ENCODE data around the gene TMEM115.

Gene TMEM115

DNA sequence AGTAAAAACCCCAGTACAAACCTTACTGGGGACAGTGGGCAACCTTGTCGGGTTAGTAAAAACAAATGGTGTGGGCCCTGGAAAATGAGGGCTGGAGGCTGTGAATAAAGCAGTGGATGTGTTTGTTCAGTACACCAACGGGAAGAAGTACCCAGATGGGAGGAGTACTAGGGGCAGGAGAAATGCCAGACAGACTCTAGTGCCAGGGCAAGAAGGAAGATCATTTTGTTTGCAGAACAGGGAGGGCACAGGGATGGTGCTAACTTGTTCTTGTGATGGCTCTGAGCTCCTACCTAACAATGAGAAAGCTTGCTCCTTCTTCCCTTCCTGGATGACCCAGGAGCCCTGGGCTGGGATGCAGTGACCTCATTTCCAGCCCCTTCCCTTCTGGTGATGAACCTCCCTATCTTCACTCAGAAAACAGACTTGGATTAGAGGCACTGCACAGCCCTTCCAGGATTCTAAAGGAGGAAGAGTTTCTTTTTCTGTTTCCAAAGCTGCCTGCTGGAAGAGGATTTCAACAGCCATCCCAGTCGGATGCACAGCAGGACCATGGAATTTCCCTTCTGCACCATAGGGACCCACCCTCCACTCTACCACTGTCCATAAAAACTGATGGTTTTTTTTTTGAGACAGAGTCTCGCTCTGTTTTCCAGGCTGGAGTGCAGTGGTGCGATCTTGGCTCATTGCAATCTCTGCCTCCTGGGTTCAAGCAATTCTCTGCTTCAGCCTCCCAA lies 24.8 kb downstream of the TMEM115 start:
- DNase-seq (ENCODE audit: low read depth in 2 of 3, low spot score in 2 of 3), result no peak

DNA sequence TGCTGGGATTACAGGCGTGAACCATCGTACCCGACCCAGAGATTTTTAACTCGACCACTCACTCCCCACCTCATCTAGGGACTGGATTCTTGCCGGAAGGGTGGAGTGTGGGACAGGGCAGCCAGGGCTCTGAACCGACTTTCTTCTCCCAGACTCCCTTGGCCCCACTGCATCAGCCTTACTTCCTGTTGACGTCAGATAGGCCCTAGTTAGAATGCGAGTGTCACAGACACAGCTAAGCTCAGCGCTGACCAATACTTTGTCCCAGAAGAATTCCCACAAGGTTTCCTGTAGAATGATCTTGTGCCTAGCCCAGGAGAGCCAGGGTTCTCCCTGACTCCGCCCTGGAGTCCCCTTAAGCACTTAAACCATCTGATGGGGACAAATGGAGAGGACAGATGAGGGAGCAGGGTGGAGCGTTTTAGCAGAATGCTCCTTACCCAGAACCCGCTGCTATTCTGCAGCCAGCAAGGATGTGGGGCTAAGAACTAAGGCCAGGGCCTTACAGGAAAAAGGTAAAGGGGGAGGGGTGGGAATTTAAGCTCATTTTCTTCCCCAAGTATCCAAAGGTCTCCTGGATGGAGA lies 25.5 kb downstream of the TMEM115 start:
- no peak for DNase-seq (ENCODE audit: low read depth in 2 of 3, low spot score in 2 of 3)

DNA sequence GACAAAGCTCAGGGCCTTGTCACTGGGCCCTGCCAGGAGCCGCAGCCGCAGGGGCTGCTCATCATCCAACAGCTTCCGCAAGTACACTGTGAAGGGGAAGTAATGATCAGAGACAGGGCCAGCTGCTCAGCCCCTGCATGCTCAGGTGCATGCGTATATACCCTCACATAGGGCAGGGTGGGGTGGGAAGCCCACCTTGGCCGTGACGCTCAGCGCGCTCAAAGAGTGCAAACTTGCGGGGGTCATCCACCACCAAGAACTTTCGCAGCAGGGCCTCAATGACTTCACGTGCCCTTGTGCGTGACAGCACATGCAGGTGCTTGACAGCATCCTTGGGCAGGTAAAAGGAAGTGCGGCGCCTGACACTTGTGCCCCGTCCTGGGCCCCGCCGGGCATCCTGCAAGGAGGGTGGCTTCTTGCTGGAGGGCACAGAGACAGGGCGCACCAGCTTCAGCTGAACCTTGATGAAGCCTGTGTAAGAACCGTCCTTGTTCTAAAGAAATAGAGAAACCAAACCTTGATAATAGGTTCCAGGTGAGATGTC lies 27.9 kb downstream of the TMEM115 start:
- no peak for DNase-seq (ENCODE audit: low read depth in 2 of 3, low spot score in 2 of 3)

DNA sequence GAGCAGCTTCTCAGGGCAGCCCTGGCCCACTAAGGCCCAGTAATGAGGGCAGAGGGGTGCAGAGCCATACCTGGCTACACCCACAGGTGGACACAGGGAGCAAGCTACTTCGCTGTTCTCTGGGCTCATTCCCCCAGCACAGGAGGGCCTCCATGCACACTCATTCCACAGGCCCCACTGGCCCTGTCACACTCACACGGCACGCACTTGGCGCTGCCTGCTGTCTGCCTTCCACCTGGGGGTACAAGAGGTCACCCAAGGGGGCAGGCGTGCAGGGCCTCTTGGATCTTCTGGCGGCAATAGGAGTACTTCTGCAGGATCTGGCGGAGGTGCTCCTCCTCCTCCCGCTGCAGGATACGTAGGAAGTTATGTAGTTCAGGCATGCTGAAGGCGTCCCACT lies 29.0 kb downstream of the TMEM115 start:
- DNase-seq (ENCODE audit: low read depth in 2 of 3, low spot score in 2 of 3), result no peak

DNA sequence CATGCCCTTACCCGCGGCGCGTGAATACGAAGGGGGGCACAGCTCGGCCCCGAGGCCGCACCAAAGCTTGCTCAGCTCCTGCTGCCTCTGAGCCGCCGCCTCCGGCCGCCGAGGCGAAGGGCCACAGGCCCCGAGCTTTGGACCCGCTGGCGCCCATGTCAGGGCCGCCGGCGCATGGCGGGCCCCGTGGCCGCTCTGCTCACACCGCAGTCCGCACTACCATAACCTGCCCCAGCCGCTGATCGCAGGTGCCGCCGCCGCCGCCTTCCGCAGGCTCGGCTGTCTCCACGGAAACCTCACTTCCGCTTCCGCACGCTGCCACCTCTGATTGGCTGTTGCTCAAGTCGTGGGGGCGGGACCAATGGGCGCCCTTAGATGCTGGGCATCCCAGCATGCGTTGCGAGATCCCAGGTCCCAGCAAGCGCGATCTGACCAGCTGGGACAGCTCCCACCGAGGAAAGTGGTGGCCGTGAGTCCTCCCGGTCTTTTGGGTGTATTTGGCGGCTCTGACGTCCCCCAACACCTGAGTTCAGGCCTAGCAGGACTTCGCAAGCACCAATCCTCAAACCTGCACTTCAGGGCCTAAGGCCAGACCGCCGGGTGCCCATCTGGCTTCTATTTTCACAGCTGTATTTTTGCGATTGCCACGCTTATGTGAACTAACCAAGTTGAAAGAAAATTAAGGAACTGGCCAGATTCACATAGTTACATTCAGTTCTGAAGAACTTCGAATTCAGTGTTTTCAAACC lies 31.2 kb downstream of the TMEM115 start, which contains the start of gene TUSC2:
Gene TUSC2, minus strand, starts transcription at position 281 of the 749 bp plus-strand sequence. Its CDS starts 124 bp downstream, at position 157.
- peak; percentile 81 to 88 (median 82) for DNase-seq (ENCODE audit: low read depth in 2 of 3, low spot score in 2 of 3)

DNA sequence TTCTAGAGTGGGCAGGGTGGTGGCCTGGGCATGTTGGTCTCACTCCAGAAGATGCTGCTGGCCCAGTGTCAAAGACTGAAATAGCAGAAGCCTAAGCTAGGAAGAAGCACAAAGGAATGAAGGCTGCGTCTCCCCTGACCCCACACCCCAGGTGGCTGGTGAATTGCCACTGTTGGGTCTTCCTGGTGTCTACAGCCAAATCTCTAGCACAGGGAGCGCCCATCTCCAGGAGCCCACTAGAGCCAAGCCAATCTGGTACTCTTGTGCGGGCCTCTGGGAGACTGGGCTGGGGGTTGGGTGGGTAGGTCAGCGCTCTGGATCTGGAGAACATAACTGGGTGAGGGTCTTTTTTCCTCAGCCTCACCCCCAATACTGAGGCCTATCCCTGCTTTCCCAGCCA lies 32.2 kb downstream of the TMEM115 start:
- DNase-seq (ENCODE audit: low read depth in 2 of 3, low spot score in 2 of 3), result no peak

DNA sequence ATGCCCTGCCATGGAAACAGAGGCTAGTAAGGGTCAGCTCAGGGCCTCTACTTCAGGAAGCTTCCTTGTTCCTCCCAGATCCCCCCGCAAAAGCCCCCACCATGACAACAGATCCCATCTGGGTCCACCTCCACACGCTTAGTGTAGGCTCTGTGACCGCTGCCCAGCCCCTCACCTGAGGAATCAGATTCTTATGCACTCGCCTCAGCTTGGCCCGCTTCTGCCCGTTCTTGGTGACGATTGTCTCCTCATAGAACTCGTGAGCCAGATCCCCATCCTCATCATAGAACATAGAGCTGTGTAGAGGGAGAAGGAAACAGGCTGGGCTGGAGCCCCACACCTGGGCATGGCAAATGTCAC lies 33.2 kb downstream of the TMEM115 start:
- DNase-seq (ENCODE audit: low read depth in 2 of 3, low spot score in 2 of 3), result no peak

DNA sequence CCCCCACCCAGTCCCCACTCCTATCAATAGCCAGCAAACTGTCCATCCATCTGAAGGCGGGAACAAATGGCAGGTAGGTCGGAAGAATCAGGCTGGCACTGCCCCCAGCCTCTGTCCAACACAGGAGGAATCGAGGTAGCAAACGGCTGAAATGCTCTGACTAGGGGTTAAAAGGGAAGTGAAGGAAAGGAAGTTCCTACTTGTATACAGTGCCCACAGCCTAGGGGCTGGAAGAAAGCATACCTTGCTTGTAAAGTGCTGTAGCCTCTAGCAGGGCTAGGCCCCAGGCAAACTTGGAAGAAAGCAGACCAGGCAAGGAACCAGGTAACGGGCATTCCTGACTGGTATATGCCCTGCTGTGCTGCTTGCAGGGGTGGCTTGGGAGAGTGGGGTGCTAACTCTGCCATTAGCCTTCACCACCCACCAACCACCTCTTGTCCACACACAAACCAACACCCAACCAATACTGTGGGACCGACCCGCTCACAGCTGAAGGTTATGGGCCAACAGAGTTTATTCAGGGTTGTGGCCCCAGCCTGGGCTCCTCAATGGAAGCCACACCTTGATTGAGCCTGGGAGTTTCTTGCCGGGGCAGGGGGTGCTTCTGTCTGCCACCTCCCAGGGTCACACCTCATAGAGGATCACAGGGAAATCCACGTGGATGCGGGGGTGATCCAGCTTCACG lies 33.7 kb downstream of the TMEM115 start:
- no peak for DNase-seq (ENCODE audit: low read depth in 2 of 3, low spot score in 2 of 3)

DNA sequence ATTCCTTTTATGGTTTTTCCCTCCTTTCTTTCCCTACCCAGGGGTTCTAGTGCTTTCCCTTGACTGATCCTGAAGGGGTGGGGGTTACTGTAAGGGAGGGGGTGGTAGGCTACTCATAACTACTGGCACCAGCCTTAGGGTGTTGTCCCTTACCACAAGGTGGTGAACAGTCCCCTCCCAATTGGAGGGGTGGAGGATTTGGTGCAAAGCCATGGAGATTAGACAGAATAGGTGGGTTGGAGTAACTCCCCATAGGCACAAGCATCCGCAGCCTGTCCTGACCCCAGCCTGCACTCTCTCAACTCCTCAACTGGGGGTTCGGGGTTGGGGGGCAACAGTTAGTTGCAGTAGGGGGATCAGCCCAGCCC lies 34.2 kb downstream of the TMEM115 start:
- DNase-seq (ENCODE audit: low read depth in 2 of 3, low spot score in 2 of 3), result no peak

DNA sequence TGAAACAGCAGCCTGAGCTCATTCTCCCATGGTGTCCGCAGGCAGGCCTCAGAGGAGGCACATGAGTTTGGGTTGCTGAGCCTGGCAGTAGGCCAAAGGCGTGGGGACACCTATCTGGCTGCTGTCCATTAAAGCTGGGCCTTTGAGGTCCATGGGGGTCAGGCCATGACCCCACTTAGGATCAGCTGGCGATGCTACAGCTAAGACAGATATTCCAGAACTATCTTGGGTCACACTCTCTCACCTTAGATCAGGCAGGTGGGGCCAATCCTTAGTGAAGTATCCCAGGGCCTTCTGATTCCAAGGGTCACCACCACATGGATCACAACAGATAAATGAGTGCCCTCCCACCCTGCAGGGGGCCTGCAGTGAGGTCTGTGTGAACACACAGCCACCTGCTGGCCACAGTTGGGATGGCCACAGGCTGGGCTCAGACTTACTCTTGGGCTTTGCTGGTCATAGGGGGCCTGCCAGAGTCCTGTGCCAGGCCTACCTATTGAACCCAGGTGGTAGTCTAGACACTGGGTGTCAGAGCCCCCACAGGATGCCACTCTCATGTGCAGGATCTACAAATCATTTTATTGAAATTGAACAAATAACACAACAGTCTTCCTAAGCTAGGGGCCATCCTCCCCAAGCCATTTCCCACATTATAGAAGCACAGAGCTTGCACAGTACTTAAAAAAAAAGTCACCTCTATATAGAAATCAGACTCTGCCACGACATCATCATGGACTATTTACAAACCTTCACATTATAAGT lies 34.8 kb downstream of the TMEM115 start:
- no peak for DNase-seq (ENCODE audit: low read depth in 2 of 3, low spot score in 2 of 3)

DNA sequence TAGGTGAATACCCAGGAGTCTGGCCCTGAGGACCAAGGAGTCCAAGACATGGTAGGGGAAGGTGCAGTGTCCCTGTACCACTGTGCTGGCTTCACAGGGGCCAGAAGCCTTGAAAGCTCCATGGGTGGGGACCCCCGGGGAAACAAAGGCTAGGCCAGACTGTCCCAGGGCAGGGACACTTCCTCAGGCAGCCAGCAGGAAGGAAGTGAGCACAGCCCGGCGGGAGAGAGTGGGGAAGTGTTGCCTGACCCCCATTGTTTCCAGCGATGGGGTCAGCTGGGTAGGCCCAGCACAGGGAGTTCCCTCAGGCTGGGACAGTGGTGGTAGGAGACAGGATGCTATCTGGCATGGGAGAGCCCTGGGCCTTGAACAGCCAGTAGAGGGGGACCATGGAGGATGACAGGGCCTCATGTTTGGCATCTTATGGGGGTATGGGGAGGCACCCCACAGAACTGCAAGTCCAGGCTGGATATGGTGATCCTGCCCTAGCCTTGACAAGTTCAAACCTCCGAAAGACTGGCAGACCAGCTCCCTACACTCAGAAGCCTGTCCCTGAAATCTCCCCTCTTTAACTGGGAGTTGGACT lies 35.6 kb downstream of the TMEM115 start:
- DNase-seq (ENCODE audit: low read depth in 2 of 3, low spot score in 2 of 3), result no peak

DNA sequence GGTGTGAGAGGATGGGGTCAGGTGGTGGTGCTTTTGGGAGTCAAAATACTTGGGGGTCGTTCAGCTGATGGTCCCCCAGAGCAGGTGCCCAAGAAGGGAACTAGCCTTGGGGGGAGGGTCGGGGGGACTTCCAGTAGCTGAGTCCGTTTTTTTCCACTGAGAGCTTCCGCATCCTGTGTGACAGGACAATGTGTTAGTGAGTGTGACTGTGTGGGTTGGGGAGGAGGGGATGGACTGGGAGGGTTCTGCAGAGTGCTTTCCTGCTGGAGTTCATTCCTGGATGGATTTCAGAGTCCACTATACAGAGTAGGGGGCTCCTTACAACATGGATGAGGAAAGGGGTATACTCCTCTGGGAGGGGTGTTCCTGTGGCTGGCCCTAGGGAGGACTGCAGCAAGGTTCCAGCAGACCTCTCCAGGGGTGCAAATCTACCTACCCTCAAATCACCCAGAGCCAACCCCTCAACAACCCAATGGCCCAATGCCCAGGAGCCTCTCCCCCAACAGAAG lies 36.2 kb downstream of the TMEM115 start:
- no peak for DNase-seq (ENCODE audit: low read depth in 2 of 3, low spot score in 2 of 3)

DNA sequence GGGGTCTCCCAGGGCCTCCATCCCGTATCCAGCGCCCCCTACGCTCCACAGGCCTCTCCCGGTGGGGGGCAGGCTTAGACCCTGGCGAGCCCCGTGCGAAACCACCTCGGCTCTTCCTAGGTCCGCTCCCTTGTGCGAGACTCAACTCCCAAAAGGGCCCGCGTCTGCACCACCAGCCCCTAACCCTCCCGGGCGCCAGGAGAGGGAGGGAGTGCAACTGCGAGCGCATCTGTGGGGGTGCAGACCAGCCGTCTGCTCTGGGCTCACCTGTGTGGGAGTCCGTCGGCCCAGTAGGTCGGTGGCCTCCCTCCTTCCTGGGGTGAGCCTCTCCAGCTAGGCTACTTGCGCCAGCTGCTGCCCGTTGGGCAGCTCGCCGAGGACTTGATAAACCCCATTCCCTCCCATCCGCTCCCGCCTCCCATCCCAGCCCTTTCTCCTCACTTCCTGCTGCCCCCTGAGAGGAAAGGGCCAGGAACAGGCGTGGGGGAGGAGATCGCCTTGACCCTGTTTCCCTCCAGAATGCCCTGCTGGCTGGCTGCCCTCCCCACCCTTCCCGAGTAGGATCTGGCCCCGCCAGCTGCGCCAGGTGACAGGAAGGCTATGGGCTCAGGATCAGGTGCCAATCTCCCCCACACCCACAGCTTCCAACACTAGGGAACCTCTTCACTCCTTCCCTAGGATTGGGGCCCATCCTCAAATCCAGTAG lies 36.8 kb downstream of the TMEM115 start, which contains the start of gene HYAL2:
Gene HYAL2, minus strand, starts transcription at position 360 of the 706 bp plus-strand sequence. CDS start 2,256 bp downstream, outside the sequence.
- DNase-seq (ENCODE audit: low read depth in 2 of 3, low spot score in 2 of 3), result no peak

DNA sequence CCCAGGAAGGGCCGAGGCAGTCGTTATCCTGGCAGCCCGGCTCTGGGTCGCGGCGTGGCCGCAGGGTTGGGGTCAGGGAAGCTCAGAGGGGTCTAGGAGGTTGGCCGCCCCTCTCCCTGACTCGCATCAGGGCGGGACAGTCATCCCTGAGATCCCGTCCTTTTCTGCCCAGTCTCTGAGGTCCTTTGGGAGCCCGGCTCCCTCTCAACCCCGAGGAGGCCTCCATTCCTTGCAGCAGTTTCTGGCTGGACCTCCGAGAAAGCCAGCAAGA lies 37.3 kb downstream of the TMEM115 start:
- no peak for DNase-seq (ENCODE audit: low read depth in 2 of 3, low spot score in 2 of 3)

DNA sequence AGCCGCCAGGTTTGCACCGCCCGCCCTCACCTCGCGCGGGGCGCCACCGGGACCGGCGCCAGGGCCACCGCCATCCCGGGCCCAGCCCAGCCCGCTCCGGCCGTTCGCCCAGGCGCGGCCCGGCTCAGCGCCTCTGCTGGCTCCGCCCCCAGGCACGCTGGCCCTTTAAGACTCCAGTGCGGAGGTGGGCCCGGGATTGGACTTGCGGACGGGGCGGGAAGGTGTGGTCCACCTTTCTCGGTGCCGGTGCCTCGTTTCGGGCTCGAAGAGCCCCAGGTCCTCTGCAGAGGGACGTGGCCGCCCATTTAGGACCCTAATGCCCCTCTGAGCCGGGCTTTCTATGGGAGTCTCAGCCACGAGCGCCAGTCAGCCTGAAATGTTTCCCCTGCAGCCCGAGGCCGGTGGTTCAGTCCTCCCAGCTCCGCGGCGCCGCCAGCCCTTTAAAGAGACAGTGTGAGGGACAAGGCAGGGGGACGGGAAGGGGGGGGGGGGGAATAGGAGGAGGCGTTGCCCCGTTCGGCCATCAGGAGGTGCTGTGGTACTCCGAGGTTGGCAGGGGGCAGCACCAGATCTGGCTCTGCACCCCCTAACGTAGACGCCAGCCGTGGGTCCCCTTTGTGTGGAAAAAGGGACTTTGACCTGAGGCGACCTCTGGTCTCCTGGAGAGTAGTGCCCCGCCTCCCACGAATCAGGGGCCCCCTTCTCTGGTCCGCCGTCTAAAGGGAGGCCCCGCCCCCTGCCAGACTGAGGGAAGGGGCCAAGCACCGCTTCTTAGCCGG lies 37.8 kb downstream of the TMEM115 start:
- DNase-seq (ENCODE audit: low read depth in 2 of 3, low spot score in 2 of 3), result peak in 2 of 3 experiments; percentile 67 to 78

DNA sequence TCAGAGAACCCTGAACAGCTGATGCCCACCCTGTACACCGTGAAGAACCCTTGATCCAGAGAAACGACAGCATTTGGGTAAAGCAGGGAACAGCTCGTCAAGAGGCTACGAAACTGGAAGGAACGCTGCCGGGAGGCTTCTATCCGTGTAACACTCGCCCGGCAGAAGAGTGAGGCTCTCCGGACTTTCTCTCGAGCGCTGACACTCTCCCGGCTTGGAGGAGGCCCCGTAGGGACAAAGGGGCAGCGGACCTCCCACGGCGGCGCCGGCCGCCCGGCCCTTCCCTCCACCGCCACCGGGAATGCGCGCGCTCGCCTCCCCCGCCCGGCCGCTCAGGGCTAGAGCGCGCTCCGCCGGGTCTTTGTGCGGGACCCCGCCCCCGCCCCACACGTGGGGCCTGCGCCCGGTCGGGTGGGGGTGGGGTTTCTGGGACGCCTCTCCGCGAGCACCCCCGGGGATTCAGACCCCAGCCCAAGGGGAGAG lies 38.4 kb downstream of the TMEM115 start:
- no peak for DNase-seq (ENCODE audit: low read depth in 2 of 3, low spot score in 2 of 3)

DNA sequence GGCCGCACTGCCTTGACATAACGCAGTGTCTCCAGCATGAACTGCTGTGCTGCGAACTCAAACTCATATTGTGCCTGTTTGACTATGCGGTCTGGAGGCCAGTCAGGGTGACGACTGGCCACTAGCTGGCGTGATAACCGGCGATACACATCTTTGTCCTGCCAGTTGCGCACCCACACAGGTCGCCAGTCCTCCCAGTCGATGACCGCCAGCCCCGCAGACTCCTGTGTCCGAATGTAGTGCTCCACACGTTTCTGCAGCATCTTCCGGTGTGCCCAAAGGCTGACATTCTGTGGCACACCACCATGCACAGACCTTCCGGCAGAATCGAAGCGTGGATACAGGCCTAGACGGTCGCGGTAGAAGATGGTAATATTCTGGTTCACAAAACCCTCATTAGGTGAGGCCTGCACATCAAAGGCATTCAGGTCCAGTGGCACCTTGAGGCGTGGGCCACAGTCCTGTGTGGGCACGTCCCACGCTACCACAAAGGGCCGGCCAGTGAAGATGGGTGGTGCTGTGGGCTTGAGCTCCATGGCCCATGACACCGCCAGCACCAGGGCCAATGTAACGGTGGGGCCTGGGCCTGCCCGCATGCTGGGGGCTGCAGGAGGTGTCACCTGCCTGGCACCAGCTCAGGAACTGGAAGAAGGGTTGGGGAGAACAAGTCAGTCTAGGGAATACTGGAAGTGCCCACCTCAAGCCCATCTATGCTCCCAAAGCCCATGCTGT lies 39.3 kb downstream of the TMEM115 start:
- no peak for DNase-seq (ENCODE audit: low read depth in 2 of 3, low spot score in 2 of 3)
